Stomach (tissue), 9 donors: ENCODE data around the gene AGBL3. TPM values are rescaled to one million over a fixed set of nuclear protein-coding genes. Genes with fewer than 3 reads are reported as not detected.

Experiments used
- DNase-seq, 2 donors: peaks; one replicate each; pipeline versions ENCODE4 v3.0.0 to v3.0.0-alpha.2; 2013 to 2019
- H3K27ac ChIP-seq, 5 donors: fragments of 200-600 bp in 4 of 5; sonication (generic) in 4 of 5; one replicate each; pipeline ENCODE4 v1.5.1; 2013 to 2019; ENCODE audit warnings: mild to moderate bottlenecking in 1 of 5, moderate library complexity in 1 of 5
- H3K27me3 ChIP-seq, 3 donors: fragments of 200-600 bp; sonication (generic); one replicate each; pipeline ENCODE4 v1.5.1; 2017 to 2019; ENCODE audit warnings: mixed run types in 1 of 3
- H3K36me3 ChIP-seq, 4 donors: fragments of 200-600 bp; sonication (generic); 1 replicate in 3 of 4; 2 replicates in 1 of 4; pipeline ENCODE4 v1.5.1; 2016 to 2019
- H3K4me1 ChIP-seq, 4 donors: fragments of 200-600 bp; sonication (generic); one replicate each; pipeline ENCODE4 v1.5.1; 2016 to 2019
- H3K4me3 ChIP-seq, 4 donors: fragments of 200-600 bp; sonication (generic) in 3 of 4; one replicate each; pipeline ENCODE4 v1.5.1; 2016 to 2019; ENCODE audit warnings: mild to moderate bottlenecking in 1 of 4
- H3K9me3 ChIP-seq, 4 donors: fragments of 200-600 bp; sonication (generic); one replicate each; pipeline ENCODE4 v1.5.1; 2016 to 2019
- CTCF ChIP-seq, 7 experiments: fragments of 450-650 bp in 4 of 7; fragments of 200-600 bp in 3 of 7; sonication (generic) in 3 of 7; IDR thresholded peaks; one replicate each; pipeline ENCODE4 v1.5.1; 2016 to 2019; ENCODE audit warnings: antibody characterized with exemption in 7 of 7, control low read depth in 2 of 7, mild to moderate bottlenecking in 1 of 7
- EP300 ChIP-seq: sonication (generic); formaldehyde crosslinking; IDR thresholded peaks from one replicate; pipeline ENCODE4 v1.6.1; 2017; ENCODE audit warnings: antibody characterized with exemption
- POLR2A ChIP-seq, 4 donors: fragments of 450-650 bp; IDR thresholded peaks; one replicate each; pipeline ENCODE4 v1.6.1; 2016; ENCODE audit warnings: antibody characterized with exemption in 4 of 4, control low read depth in 2 of 4, mild to moderate bottlenecking in 1 of 4, moderate library complexity in 1 of 4
- POLR2AphosphoS5 ChIP-seq, 3 donors: sonication (generic); formaldehyde crosslinking; IDR thresholded peaks; one replicate each; pipeline ENCODE4 v1.6.1; 2016; ENCODE audit warnings: antibody characterized with exemption in 3 of 3
- WGBS, 5 donors: extraction: QIAGEN DNeasy Blood & Tissue Kit in 3 of 5; methylation state at CpG; one replicate each; pipeline versions ENCODE4 v1.1.5 to v1.1.7; 2013 to 2018; 5-methylcytosine and 5-hydroxymethylcytosine counted together
- intact Hi-C: fragments of 100-400 bp; cut with DNase I; formaldehyde crosslinking; loops from one replicate; pipeline ENCODE4 v1.15.1; 2023; ENCODE audit warnings: low total_unique reads
- polyA plus RNA-seq, 3 donors: library from polyadenylated mRNA; stranded (reverse); fragments of 200-250 nt; gene quantifications; one replicate each; pipeline ENCODE4 v1.2.3, GENCODE V29; 2013
- total RNA-seq, 5 donors: library from RNA; depleted of rRNA; stranded (reverse); fragments of >200 nt; gene quantifications; one replicate each; pipeline versions ENCODE4 v1.1.0 to v1.2.3, GENCODE V29; 2014 to 2016
- donor health status: healthy with polysubstance abuse.
- donor health status: Bipolar disorder and iron deficiency.
- donor health status: healthy.

The AGBL3 gene
- total and polyA plus RNA-seq, 8 donors, result 0.29 to 8.4 (median 1.3) TPM; not detected in 2

- Histone ChIP-seq H3K9me3 (no peaks in the 10 kb centered on the region), H3K36me3 (no peaks in the 10 kb centered on the region), H3K27ac (no peak overlapping the region), H3K4me1 (no peaks in the 10 kb centered on the region), H3K27me3 (no peaks in the 10 kb centered on the region), H3K4me3 (no peak overlapping the region)
- WGBS, 5 donors, result 91 to 95% (median 94%) methylated on average over 4 of the region's 4 CpGs
- DNase-seq, result no peak
- TF ChIP-seq CTCF (IDR thresholded peaks at IDR 0.05), result no peak
- no peak for TF ChIP-seq POLR2AphosphoS5 (IDR thresholded peaks at IDR 0.05)
- no peak for TF ChIP-seq POLR2A (IDR thresholded peaks at IDR 0.05)
- TF ChIP-seq EP300, result no peak
- intact Hi-C loops, result no loop called here
Observed at GRCh38 chr7:135076882-135077281, 90.6 kb downstream of the AGBL3 start.

GRCh38 chr7:135077642-135078041 lies 91.3 kb downstream of the AGBL3 start:
- TF ChIP-seq CTCF (IDR thresholded peaks at IDR 0.05), result no peak
- TF ChIP-seq POLR2AphosphoS5 (IDR thresholded peaks at IDR 0.05), result no peak
- TF ChIP-seq POLR2A (IDR thresholded peaks at IDR 0.05), result no peak
- no peak for TF ChIP-seq EP300
- Histone ChIP-seq H3K27me3 (no peaks in the 10 kb centered on the region), H3K4me3 (no peak overlapping the region), H3K4me1 (no peaks in the 10 kb centered on the region), H3K36me3 (no peaks in the 10 kb centered on the region), H3K9me3 (no peaks in the 10 kb centered on the region), H3K27ac (no peak overlapping the region)
- DNase-seq, result no peak
- intact Hi-C loops, result no loop called here
- WGBS, 5 donors, result 77 to 83% (median 81%) methylated on average over 7 of the region's 7 CpGs

GRCh38 chr7:135078051-135078450 lies 91.7 kb downstream of the AGBL3 start:
- TF ChIP-seq POLR2A (IDR thresholded peaks at IDR 0.05), result no peak
- TF ChIP-seq POLR2AphosphoS5 (IDR thresholded peaks at IDR 0.05), result no peak
- TF ChIP-seq CTCF (IDR thresholded peaks at IDR 0.05), result no peak
- no peak for TF ChIP-seq EP300
- Histone ChIP-seq H3K4me3 (no peak overlapping the region), H3K36me3 (no peaks in the 10 kb centered on the region), H3K27ac (no peak overlapping the region), H3K27me3 (no peaks in the 10 kb centered on the region), H3K9me3 (no peaks in the 10 kb centered on the region), H3K4me1 (no peaks in the 10 kb centered on the region)
- DNase-seq, result no peak
- intact Hi-C loops, result no loop called here

GRCh38 chr7:135079068-135079467 lies 92.8 kb downstream of the AGBL3 start:
- Histone ChIP-seq H3K27ac (no peak overlapping the region), H3K9me3 (no peaks in the 10 kb centered on the region), H3K4me3 (no peak overlapping the region), H3K4me1 (no peaks in the 10 kb centered on the region), H3K27me3 (no peaks in the 10 kb centered on the region), H3K36me3 (no peaks in the 10 kb centered on the region)
- no peak for TF ChIP-seq CTCF (IDR thresholded peaks at IDR 0.05)
- TF ChIP-seq EP300, result no peak
- no peak for TF ChIP-seq POLR2AphosphoS5 (IDR thresholded peaks at IDR 0.05)
- no peak for TF ChIP-seq POLR2A (IDR thresholded peaks at IDR 0.05)
- no peak for DNase-seq
- intact Hi-C loops, result no loop called here

- 0 to 42% (median 0%) methylated on average over 1 of the region's 1 CpG for WGBS, 5 donors
Observed at GRCh38 chr7:135083005-135083404, 96.7 kb downstream of the AGBL3 start.

More at GRCh38 chr7:135083005-135083404, 96.7 kb downstream of the AGBL3 start:
- Histone ChIP-seq H3K4me3 (no peak overlapping the region), H3K36me3 (no peaks in the 10 kb centered on the region), H3K9me3 (peaks cover 0 to 4% (median 2%) of the 10 kb centered on the region in 4 donors), H3K27me3 (no peaks in the 10 kb centered on the region), H3K4me1 (no peaks in the 10 kb centered on the region), H3K27ac (no peak overlapping the region)
- intact Hi-C loops, result no loop called here
- TF ChIP-seq POLR2A (IDR thresholded peaks at IDR 0.05) (no peak), CTCF (IDR thresholded peaks at IDR 0.05) (no peak), EP300 (no peak), POLR2AphosphoS5 (IDR thresholded peaks at IDR 0.05) (no peak)
- DNase-seq, result no peak
